ENCODE data around the gene RELL2.

DNA sequence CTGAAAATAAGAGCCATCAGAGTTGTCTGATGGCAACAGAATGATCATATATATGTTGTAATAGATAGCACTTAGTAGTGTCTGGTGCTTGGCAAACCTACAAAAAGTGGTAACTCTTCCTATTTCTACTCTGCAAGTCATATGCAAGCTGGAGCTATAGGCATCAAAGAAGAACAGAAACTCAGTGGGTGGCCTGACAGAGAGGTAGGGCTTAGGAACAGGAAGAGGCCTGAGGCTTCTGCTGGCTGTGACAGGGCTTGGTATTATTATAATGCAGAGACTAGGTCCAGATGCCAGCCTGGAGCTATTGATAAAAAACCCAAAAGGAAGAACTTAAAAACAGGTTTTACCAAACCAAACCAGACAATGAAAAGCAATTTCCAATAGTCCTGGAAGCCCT, 13.6 kb upstream of the RELL2 start:
- TF ChIP-seq, protein P1, sequence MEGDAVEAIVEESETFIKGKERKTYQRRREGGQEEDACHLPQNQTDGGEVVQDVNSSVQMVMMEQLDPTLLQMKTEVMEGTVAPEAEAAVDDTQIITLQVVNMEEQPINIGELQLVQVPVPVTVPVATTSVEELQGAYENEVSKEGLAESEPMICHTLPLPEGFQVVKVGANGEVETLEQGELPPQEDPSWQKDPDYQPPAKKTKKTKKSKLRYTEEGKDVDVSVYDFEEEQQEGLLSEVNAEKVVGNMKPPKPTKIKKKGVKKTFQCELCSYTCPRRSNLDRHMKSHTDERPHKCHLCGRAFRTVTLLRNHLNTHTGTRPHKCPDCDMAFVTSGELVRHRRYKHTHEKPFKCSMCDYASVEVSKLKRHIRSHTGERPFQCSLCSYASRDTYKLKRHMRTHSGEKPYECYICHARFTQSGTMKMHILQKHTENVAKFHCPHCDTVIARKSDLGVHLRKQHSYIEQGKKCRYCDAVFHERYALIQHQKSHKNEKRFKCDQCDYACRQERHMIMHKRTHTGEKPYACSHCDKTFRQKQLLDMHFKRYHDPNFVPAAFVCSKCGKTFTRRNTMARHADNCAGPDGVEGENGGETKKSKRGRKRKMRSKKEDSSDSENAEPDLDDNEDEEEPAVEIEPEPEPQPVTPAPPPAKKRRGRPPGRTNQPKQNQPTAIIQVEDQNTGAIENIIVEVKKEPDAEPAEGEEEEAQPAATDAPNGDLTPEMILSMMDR (IDR thresholded peaks at IDR 0.05), result no peak
- TF ChIP-seq ZFX (IDR thresholded peaks at IDR 0.05; ENCODE audit: borderline replicate concordance), result no peak

Measured in 22Rv1 (cell line).